Kidney (tissue), 14 donors: ENCODE measurements around the gene KRTAP2-3. TPM values are rescaled to one million over a fixed set of nuclear protein-coding genes. Genes with fewer than 3 reads are reported as not detected.

Source experiments
- DNase-seq, 5 donors: peaks; one replicate each; pipeline ENCODE4 v3.0.0-alpha.2; 2013 to 2020
- FAIRE-seq: peaks from 2 replicates; lab custom pipeline; 2012; peaks lifted over from hg19 to GRCh38; lab: Jason Lieb, UNC
- H3K27ac ChIP-seq, 2 donors: one replicate each; pipeline ENCODE4 v1.7.0; 2013; ENCODE audit warnings: low read depth in 2 of 2, low read length in 2 of 2, inconsistent platforms in 1 of 2
- H3K27me3 ChIP-seq: one replicate; pipeline ENCODE4 v1.7.1; 2013; ENCODE audit warnings: low read length, inconsistent platforms; ENCODE audit not compliant: control insufficient read depth, insufficient read depth
- H3K36me3 ChIP-seq, 3 donors: one replicate each; pipeline versions ENCODE4 v1.7.0 to v1.7.1; 2013; ENCODE audit warnings: low read length in 3 of 3, control low read depth in 1 of 3, inconsistent platforms in 1 of 3; ENCODE audit not compliant: insufficient read depth in 3 of 3, control insufficient read depth in 2 of 3
- H3K4me1 ChIP-seq, 3 donors: one replicate each; pipeline versions ENCODE4 v1.7.0 to v1.7.1; 2013; ENCODE audit warnings: low read length in 3 of 3, inconsistent platforms in 1 of 3, low read depth in 1 of 3; ENCODE audit not compliant: control insufficient read depth in 2 of 3, insufficient read depth in 2 of 3
- H3K4me3 ChIP-seq, 3 donors: one replicate each; pipeline versions ENCODE4 v1.7.0 to v1.8.1; 2013; ENCODE audit warnings: low read length in 3 of 3, control low read depth in 1 of 3, inconsistent platforms in 1 of 3
- H3K9ac ChIP-seq, 3 donors: one replicate each; pipeline versions ENCODE4 v1.7.0 to v1.7.1; 2013; ENCODE audit warnings: low read length in 3 of 3, control low read depth in 1 of 3, inconsistent platforms in 1 of 3
- H3K9me3 ChIP-seq, 3 donors: one replicate each; pipeline versions ENCODE4 v1.7.0 to v1.7.1; 2013; ENCODE audit warnings: low read length in 3 of 3, control low read depth in 1 of 3, inconsistent platforms in 1 of 3; ENCODE audit not compliant: control insufficient read depth in 2 of 3, insufficient read depth in 1 of 3
- CTCF ChIP-seq: IDR thresholded peaks from 3 replicates; pipeline ENCODE4 v1.5.1; 2012; ENCODE audit warnings: mild to moderate bottlenecking, moderate library complexity, borderline replicate concordance; ENCODE audit not compliant: insufficient read depth; ENCODE audit errors: extremely low read depth
- intact Hi-C: fragments of 100-400 bp; cut with DNase I; formaldehyde crosslinking; loops from one replicate; pipeline ENCODE4 v1.11.1; 2022
- polyA plus RNA-seq: library from polyadenylated mRNA; stranded (reverse); fragments of 350-450 nt; fragmentation: Illumina TruSeq; extraction: RNeasy Lipid Tissue Mini Kit (QIAGEN cat#74804); gene quantifications from one replicate; pipeline ENCODE4 v1.2.3, GENCODE V29; 2014; ENCODE audit warnings: low read depth, low replicate concordance; ENCODE audit not compliant: insufficient read depth
- total RNA-seq: library from RNA; stranded (reverse); fragmentation: NEBNext Ultra II Directional; extraction: Animal tissue kit (Norgen Biotek cat#: 25700); gene quantifications from one replicate; pipeline ENCODE4 v1.2.1, GENCODE V29; 2021
- donor health status: control.
- donor health status: control.
- donor health status: control.
- donor health status: control.
- donor health status: control.
- donor health status: DM: yes; HTN: yes; CAD: no.
- donor health status: Normal renal cell carcinoma (clear cell type).

The KRTAP2-3 gene
- total and polyA plus RNA-seq, 2 donors from 2014 or later = 0.28 TPM; not detected in 1

- DNase-seq (no peak), FAIRE-seq (no peak)
- Histone ChIP-seq H3K4me1 (no peaks in the 10 kb centered on the region), H3K4me3 (no peak overlapping the region), H3K36me3 (no peaks in the 10 kb centered on the region), H3K9me3 (no peaks in the 10 kb centered on the region), H3K27me3 (no peaks in the 10 kb centered on the region), H3K9ac (no peak overlapping the region), H3K27ac (no peak overlapping the region)
- TF ChIP-seq CTCF = no peak
- intact Hi-C loops = no loop called here
Observed at GRCh38 chr17:41082626-41083025, 22.7 kb upstream of the KRTAP2-3 start.

- H3K27me3 ChIP-seq = no peaks in the 10 kb centered on the region
- intact Hi-C loops = no loop called here
- no peaks in the 10 kb centered on the region for H3K36me3 ChIP-seq
- no peaks in the 10 kb centered on the region for H3K4me1 ChIP-seq
- DNase-seq = no peak
- H3K9me3 ChIP-seq = no peaks in the 10 kb centered on the region
- FAIRE-seq = no peak
- no peak overlapping the region for H3K9ac ChIP-seq
- no peak overlapping the region for H3K4me3 ChIP-seq
- TF ChIP-seq CTCF = no peak
- H3K27ac ChIP-seq = no peak overlapping the region
Observed at GRCh38 chr17:41076788-41077187, 16.9 kb upstream of the KRTAP2-3 start.

- Histone ChIP-seq H3K36me3 (no peaks in the 10 kb centered on the region), H3K4me3 (no peak overlapping the region), H3K9ac (no peak overlapping the region), H3K9me3 (no peaks in the 10 kb centered on the region), H3K27me3 (no peaks in the 10 kb centered on the region), H3K27ac (no peak overlapping the region), H3K4me1 (no peaks in the 10 kb centered on the region)
- intact Hi-C loops = no loop called here
- no peak for DNase-seq
- TF ChIP-seq CTCF = no peak
- FAIRE-seq = no peak
Observed at GRCh38 chr17:41073676-41074075, 13.8 kb upstream of the KRTAP2-3 start.
